Measurements from ENCODE around the gene BLOC1S6.

BLOC1S6 gene

GRCh38 chr15:45587095-45587862 lies at the start of gene BLOC1S6:
Gene BLOC1S6 (plus strand): TSS chr15:45587379. CDS start chr15:45587444, 65 bp downstream.
- Histone ChIP-seq H3K4me3 (peak within 1 kb of the TSS; percentile 58 to 84 (median 81)), H3K27ac (peak within 1 kb of the TSS; percentile 81 to 100 (median 98))

- Histone ChIP-seq H3K4me3 (no peak overlapping the region), H3K27ac (no peak overlapping the region)
Observed at GRCh38 chr15:45539680-45540079, 47.5 kb upstream of the BLOC1S6 start.

GRCh38 chr15:45540531-45540930 lies 46.6 kb upstream of the BLOC1S6 start:
- H3K27ac ChIP-seq, result no peak overlapping the region

GRCh38 chr15:45543051-45543450 lies 44.1 kb upstream of the BLOC1S6 start:
- Histone ChIP-seq H3K4me3 (no peak overlapping the region), H3K27ac (no peak overlapping the region)

More at GRCh38 chr15:45540531-45540930, 46.6 kb upstream of the BLOC1S6 start:
- H3K4me3 ChIP-seq, result no peak overlapping the region

GRCh38 chr15:45544266-45545023 lies 42.7 kb upstream of the BLOC1S6 start:
- Histone ChIP-seq H3K27ac (no peak overlapping the region), H3K4me3 (no peak overlapping the region)

- Histone ChIP-seq H3K27ac (no peak overlapping the region), H3K4me3 (no peak overlapping the region)
Observed at GRCh38 chr15:45546789-45547188, 40.4 kb upstream of the BLOC1S6 start.

- Histone ChIP-seq H3K27ac (peak overlapping the region in 7 of 21 experiments; percentile 26 to 77 (median 65)), H3K4me3 (no peak overlapping the region)
Observed at GRCh38 chr15:45548753-45549520, 38.2 kb upstream of the BLOC1S6 start.

GRCh38 chr15:45549541-45550220 lies 37.5 kb upstream of the BLOC1S6 start:
- peak overlapping the region in 7 of 21 experiments; percentile 26 to 77 (median 65) for H3K27ac ChIP-seq
- H3K4me3 ChIP-seq, result no peak overlapping the region

GRCh38 chr15:45550436-45550835 lies 36.7 kb upstream of the BLOC1S6 start:
- peak overlapping the region in 2 of 21 experiments; percentile 46 to 47 for H3K27ac ChIP-seq
- H3K4me3 ChIP-seq, result no peak overlapping the region

- no peak overlapping the region for H3K4me3 ChIP-seq
- H3K27ac ChIP-seq, result no peak overlapping the region
Observed at GRCh38 chr15:45551676-45552075, 35.5 kb upstream of the BLOC1S6 start.

GRCh38 chr15:45555934-45556608 lies 31.1 kb upstream of the BLOC1S6 start:
- H3K4me3 ChIP-seq, result no peak overlapping the region
- no peak overlapping the region for H3K27ac ChIP-seq

- Histone ChIP-seq H3K4me3 (no peak overlapping the region), H3K27ac (no peak overlapping the region)
Observed at GRCh38 chr15:45572617-45573016, 14.6 kb upstream of the BLOC1S6 start.

- Histone ChIP-seq H3K4me3 (no peak overlapping the region), H3K27ac (no peak overlapping the region)
Observed at GRCh38 chr15:45573961-45574629, 13.1 kb upstream of the BLOC1S6 start.

GRCh38 chr15:45581919-45582318 lies 5.3 kb upstream of the BLOC1S6 start:
- no peak overlapping the region for H3K4me3 ChIP-seq

GRCh38 chr15:45583731-45584639 lies 3.2 kb upstream of the BLOC1S6 start:
- Histone ChIP-seq H3K27ac (no peak overlapping the region), H3K4me3 (no peak overlapping the region)

More at GRCh38 chr15:45581919-45582318, 5.3 kb upstream of the BLOC1S6 start:
- H3K27ac ChIP-seq, result no peak overlapping the region

- peak overlapping the region in 6 of 21 experiments; percentile 15 to 99 (median 96) for H3K27ac ChIP-seq
- no peak overlapping the region for H3K4me3 ChIP-seq
Observed at GRCh38 chr15:45585069-45585791, 1.9 kb upstream of the BLOC1S6 start.

GRCh38 chr15:45586125-45586524 lies 1.1 kb upstream of the BLOC1S6 start:
- H3K27ac ChIP-seq, result peak overlapping the region in 20 of 21 experiments; percentile 81 to 100 (median 98)
- H3K4me3 ChIP-seq, result peak overlapping the region; percentile 58 to 84 (median 81)

Data from skin epidermis (tissue), 12 donors.